ENCODE data around the gene TPP1. TPM values are rescaled to one million over a fixed set of nuclear protein-coding genes. Genes with fewer than 3 reads are reported as not detected.

TPP1 gene
- total and polyA plus RNA-seq, 4 donors, result 52.8 to 108 (median 86.5) TPM

DNA sequence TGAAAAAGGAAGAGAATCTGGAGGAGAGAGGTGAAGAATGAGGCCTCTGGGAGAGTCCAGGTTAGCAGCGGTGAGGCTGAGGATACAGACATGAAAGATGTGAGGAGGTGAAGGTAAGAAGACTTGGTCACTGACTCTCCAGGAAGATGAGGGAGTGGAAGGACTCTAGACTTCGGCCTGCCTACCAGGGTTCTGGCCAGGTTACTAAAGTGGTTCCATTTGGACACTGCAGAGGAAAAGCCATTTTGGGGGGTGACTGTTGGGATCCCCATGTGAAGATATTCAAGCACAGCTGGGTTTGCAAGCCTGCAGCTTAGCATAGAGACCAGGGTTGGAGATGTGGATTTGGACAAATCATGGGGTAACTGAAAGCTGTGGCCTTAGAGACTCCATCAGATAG, 28.6 kb upstream of the TPP1 start:
- 93% methylated on average over 2 of the region's 2 CpGs for WGBS
- Histone ChIP-seq H3K4me1 (ENCODE audit: control insufficient read depth in 4 of 4, insufficient read depth in 4 of 4, low read length in 3 of 4) (peaks cover 0 to 10% (median 2%) of the 10 kb centered on the region in 4 donors), H3K4me3 (ENCODE audit: low read depth in 1 of 3, low read length in 3 of 3) (no peak overlapping the region), H3K36me3 (ENCODE audit: control insufficient read depth in 4 of 4, insufficient read depth in 3 of 4, low read depth in 1 of 4, low read length in 3 of 4) (no peaks in the 10 kb centered on the region), H3K9me3 (ENCODE audit: control insufficient read depth in 4 of 4, low read length in 3 of 4) (no peaks in the 10 kb centered on the region), H3K27ac (ENCODE audit: low read depth in 1 of 2, low read length in 2 of 2) (no peak overlapping the region), H3K27me3 (ENCODE audit: control insufficient read depth in 4 of 4, insufficient read depth in 4 of 4, low read length in 3 of 4) (no peaks in the 10 kb centered on the region), H3K9ac (ENCODE audit: low read depth in 1 of 2, low read length in 2 of 2) (no peak overlapping the region)
- DNase-seq (ENCODE audit: low spot score), result no peak
- TF ChIP-seq HNF4A (conservative IDR thresholded peaks at IDR 0.05) (no peak), EGR1 (IDR thresholded peaks at IDR 0.05; ENCODE audit: low read depth in 2 of 2) (no peak)
- TF ChIP-seq, protein P1, sequence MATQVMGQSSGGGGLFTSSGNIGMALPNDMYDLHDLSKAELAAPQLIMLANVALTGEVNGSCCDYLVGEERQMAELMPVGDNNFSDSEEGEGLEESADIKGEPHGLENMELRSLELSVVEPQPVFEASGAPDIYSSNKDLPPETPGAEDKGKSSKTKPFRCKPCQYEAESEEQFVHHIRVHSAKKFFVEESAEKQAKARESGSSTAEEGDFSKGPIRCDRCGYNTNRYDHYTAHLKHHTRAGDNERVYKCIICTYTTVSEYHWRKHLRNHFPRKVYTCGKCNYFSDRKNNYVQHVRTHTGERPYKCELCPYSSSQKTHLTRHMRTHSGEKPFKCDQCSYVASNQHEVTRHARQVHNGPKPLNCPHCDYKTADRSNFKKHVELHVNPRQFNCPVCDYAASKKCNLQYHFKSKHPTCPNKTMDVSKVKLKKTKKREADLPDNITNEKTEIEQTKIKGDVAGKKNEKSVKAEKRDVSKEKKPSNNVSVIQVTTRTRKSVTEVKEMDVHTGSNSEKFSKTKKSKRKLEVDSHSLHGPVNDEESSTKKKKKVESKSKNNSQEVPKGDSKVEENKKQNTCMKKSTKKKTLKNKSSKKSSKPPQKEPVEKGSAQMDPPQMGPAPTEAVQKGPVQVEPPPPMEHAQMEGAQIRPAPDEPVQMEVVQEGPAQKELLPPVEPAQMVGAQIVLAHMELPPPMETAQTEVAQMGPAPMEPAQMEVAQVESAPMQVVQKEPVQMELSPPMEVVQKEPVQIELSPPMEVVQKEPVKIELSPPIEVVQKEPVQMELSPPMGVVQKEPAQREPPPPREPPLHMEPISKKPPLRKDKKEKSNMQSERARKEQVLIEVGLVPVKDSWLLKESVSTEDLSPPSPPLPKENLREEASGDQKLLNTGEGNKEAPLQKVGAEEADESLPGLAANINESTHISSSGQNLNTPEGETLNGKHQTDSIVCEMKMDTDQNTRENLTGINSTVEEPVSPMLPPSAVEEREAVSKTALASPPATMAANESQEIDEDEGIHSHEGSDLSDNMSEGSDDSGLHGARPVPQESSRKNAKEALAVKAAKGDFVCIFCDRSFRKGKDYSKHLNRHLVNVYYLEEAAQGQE (IDR thresholded peaks at IDR 0.05), result no peak

DNA sequence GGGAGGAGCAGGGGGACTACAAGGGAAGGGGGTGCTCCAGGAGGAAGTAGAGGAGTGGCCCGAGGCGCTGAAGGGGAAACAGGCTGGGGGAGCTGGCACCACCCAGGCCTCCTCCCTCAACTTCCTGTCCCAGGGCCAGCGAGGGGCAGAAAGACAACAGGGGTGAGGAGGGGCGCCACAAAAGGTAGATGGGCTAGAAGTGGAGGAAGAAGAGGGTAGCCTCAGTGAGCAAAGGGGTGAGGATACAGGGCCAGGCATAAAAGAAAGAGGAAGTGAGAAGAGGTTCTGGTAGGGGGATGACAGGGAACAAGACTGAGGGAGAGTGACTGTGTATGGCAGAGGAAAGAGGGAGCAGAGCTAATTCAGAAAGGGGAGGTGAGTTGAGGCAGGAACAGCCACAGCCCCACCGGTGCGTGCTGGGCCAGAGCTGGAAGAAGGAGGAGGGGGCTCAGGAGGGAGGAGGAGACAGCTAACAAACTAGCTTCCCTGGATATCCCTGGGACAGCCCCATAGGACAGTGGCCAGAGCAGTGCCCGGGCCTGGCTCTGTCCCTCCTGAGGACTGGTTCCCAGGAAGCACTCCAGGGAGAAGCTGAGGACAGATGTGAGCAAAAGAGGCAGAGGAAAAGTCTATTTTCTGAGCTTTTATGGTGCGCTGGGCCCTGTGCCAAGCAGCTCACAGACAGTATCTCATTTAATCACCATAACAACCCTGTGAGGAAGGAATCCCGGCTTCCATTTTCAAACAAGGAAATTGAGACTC, 27.9 kb upstream of the TPP1 start:
- H3K9ac ChIP-seq (ENCODE audit: low read depth in 1 of 2, low read length in 2 of 2), result no peak overlapping the region
- 58% methylated on average over 9 of the region's 9 CpGs for WGBS
- H3K36me3 ChIP-seq (ENCODE audit: control insufficient read depth in 4 of 4, insufficient read depth in 3 of 4, low read depth in 1 of 4, low read length in 3 of 4), result no peaks in the 10 kb centered on the region
- H3K27ac ChIP-seq (ENCODE audit: low read depth in 1 of 2, low read length in 2 of 2), result peak overlapping the region; percentile 11 to 61
- no peak overlapping the region for H3K4me3 ChIP-seq (ENCODE audit: low read depth in 1 of 3, low read length in 3 of 3)
- no peak for TF ChIP-seq FOXA1 (IDR thresholded peaks at IDR 0.05)
- TF ChIP-seq, protein P2, sequence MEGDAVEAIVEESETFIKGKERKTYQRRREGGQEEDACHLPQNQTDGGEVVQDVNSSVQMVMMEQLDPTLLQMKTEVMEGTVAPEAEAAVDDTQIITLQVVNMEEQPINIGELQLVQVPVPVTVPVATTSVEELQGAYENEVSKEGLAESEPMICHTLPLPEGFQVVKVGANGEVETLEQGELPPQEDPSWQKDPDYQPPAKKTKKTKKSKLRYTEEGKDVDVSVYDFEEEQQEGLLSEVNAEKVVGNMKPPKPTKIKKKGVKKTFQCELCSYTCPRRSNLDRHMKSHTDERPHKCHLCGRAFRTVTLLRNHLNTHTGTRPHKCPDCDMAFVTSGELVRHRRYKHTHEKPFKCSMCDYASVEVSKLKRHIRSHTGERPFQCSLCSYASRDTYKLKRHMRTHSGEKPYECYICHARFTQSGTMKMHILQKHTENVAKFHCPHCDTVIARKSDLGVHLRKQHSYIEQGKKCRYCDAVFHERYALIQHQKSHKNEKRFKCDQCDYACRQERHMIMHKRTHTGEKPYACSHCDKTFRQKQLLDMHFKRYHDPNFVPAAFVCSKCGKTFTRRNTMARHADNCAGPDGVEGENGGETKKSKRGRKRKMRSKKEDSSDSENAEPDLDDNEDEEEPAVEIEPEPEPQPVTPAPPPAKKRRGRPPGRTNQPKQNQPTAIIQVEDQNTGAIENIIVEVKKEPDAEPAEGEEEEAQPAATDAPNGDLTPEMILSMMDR (IDR thresholded peaks at IDR 0.05; ENCODE audit: low read depth, low read length, missing input control), result no peak
- no peak for TF ChIP-seq SP1 (IDR thresholded peaks at IDR 0.05)
- no peak for TF ChIP-seq YY1 (IDR thresholded peaks at IDR 0.05)
- no peak for TF ChIP-seq TAF1 (conservative IDR thresholded peaks at IDR 0.05)
- TF ChIP-seq, protein P3, sequence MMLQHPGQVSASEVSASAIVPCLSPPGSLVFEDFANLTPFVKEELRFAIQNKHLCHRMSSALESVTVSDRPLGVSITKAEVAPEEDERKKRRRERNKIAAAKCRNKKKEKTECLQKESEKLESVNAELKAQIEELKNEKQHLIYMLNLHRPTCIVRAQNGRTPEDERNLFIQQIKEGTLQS (IDR thresholded peaks at IDR 0.05), result no peak
- TF ChIP-seq, protein P4, sequence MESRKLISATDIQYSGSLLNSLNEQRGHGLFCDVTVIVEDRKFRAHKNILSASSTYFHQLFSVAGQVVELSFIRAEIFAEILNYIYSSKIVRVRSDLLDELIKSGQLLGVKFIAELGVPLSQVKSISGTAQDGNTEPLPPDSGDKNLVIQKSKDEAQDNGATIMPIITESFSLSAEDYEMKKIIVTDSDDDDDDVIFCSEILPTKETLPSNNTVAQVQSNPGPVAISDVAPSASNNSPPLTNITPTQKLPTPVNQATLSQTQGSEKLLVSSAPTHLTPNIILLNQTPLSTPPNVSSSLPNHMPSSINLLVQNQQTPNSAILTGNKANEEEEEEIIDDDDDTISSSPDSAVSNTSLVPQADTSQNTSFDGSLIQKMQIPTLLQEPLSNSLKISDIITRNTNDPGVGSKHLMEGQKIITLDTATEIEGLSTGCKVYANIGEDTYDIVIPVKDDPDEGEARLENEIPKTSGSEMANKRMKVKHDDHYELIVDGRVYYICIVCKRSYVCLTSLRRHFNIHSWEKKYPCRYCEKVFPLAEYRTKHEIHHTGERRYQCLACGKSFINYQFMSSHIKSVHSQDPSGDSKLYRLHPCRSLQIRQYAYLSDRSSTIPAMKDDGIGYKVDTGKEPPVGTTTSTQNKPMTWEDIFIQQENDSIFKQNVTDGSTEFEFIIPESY (IDR thresholded peaks at IDR 0.05), result no peak
- no peak for TF ChIP-seq RAD21 (IDR thresholded peaks at IDR 0.05)
- TF ChIP-seq EGR1 (IDR thresholded peaks at IDR 0.05; ENCODE audit: low read depth in 2 of 2), result no peak
- TF ChIP-seq HNF4A (conservative IDR thresholded peaks at IDR 0.05), result no peak
- TF ChIP-seq GABPA (IDR thresholded peaks at IDR 0.05 in 1 of 2, conservative IDR thresholded peaks at IDR 0.05 in 1 of 2), result no peak
- no peak for TF ChIP-seq FOXA2 (IDR thresholded peaks at IDR 0.05)
- no peak for DNase-seq (ENCODE audit: low spot score)
- no peaks in the 10 kb centered on the region for H3K9me3 ChIP-seq (ENCODE audit: control insufficient read depth in 4 of 4, low read length in 3 of 4)
- H3K4me1 ChIP-seq (ENCODE audit: control insufficient read depth in 4 of 4, insufficient read depth in 4 of 4, low read length in 3 of 4), result peaks cover 0 to 10% (median 2%) of the 10 kb centered on the region in 4 donors
- no peaks in the 10 kb centered on the region for H3K27me3 ChIP-seq (ENCODE audit: control insufficient read depth in 4 of 4, insufficient read depth in 4 of 4, low read length in 3 of 4)

Data from liver (tissue), 9 donors.